Testis (tissue), 2 donors: ENCODE data around the gene TSEN54.

Source experiments
- CTCF ChIP-seq, 3 experiments: fragments of 450-650 bp in 2 of 3; fragments of 200-600 bp in 1 of 3; sonication (generic) in 1 of 3; IDR thresholded peaks; one replicate each; pipeline ENCODE4 v1.5.1; 2016 to 2019; ENCODE audit warnings: antibody characterized with exemption in 3 of 3, mild to moderate bottlenecking in 2 of 3, moderate library complexity in 1 of 3
- POLR2A ChIP-seq: fragments of 450-650 bp; IDR thresholded peaks from one replicate; pipeline ENCODE4 v1.6.1; 2017; ENCODE audit warnings: antibody characterized with exemption, mild to moderate bottlenecking, moderate library complexity

- TF ChIP-seq CTCF (IDR thresholded peaks at IDR 0.05) (no peak), POLR2A (no peak)
Measured at GRCh38 chr17:75500419-75501216, 15.7 kb upstream of the TSEN54 start.
